Right atrium auricular region (tissue), 2 donors: ENCODE data around the gene TMEM272. TPM values are rescaled to one million over a fixed set of nuclear protein-coding genes. Genes with fewer than 3 reads are reported as not detected.
A peak's percentile ranks its signal among the peaks of the same experiment; 100 is the strongest.

Experiments used
- DNase-seq: peaks from one replicate; pipeline ENCODE4 v3.0.0-alpha.2; 2019; ENCODE audit warnings: low spot score
- H3K27ac ChIP-seq, 2 donors: fragments of 200-600 bp; sonication (generic); 1 replicate in 1 of 2; 2 replicates in 1 of 2; pipeline ENCODE4 v1.5.1; 2016 to 2019
- H3K27me3 ChIP-seq, 2 donors: fragments of 200-600 bp; sonication (generic); one replicate each; pipeline versions ENCODE4 v1.5.1 to v1.6.0; 2017 to 2019
- H3K36me3 ChIP-seq: fragments of 200-600 bp; sonication (generic); one replicate; pipeline ENCODE4 v1.5.1; 2016
- H3K4me1 ChIP-seq, 2 donors: fragments of 200-600 bp; sonication (generic); one replicate each; pipeline versions ENCODE4 v1.5.1 to v1.6.0; 2017 to 2019
- H3K4me3 ChIP-seq, 2 donors: fragments of 200-600 bp; sonication (generic); 1 replicate in 1 of 2; 2 replicates in 1 of 2; pipeline ENCODE4 v1.5.1; 2017 to 2019; ENCODE audit warnings: mild to moderate bottlenecking in 1 of 2, moderate library complexity in 1 of 2
- H3K9me3 ChIP-seq, 2 donors: fragments of 200-600 bp; sonication (generic); one replicate each; pipeline ENCODE4 v1.5.1; 2019
- CTCF ChIP-seq, 2 donors: fragments of 200-600 bp; sonication (generic); IDR thresholded peaks; one replicate each; pipeline ENCODE4 v1.5.1; 2019; ENCODE audit warnings: antibody characterized with exemption in 2 of 2
- total RNA-seq, 2 donors: library from RNA; depleted of rRNA; stranded (reverse); fragments of >200 nt; gene quantifications; one replicate each; pipeline ENCODE4 v1.1.0, GENCODE V29; 2016

Gene TMEM272
- total RNA-seq, 2 donors from 2014 or later, result 0.74 to 1.1 TPM

- TF ChIP-seq CTCF (IDR thresholded peaks at IDR 0.05), result peak in 1 of 2 donors; percentile 39
- no peak for DNase-seq
- Histone ChIP-seq H3K4me1 (peaks cover 0 to 11% of the 10 kb centered on the region in 2 donors), H3K27me3 (no peaks in the 10 kb centered on the region), H3K27ac (no peak overlapping the region), H3K4me3 (no peak overlapping the region), H3K9me3 (no peaks in the 10 kb centered on the region), H3K36me3 (no peaks in the 10 kb centered on the region)
Measured at GRCh38 chr13:51781246-51782022, 63.5 kb downstream of the TMEM272 start.

GRCh38 chr13:51780099-51780498, 64.9 kb downstream of the TMEM272 start:
- Histone ChIP-seq H3K9me3 (no peaks in the 10 kb centered on the region), H3K4me3 (no peak overlapping the region), H3K27ac (no peak overlapping the region), H3K36me3 (no peaks in the 10 kb centered on the region), H3K4me1 (no peaks in the 10 kb centered on the region), H3K27me3 (no peaks in the 10 kb centered on the region)
- no peak for DNase-seq
- TF ChIP-seq CTCF (IDR thresholded peaks at IDR 0.05), result no peak

- Histone ChIP-seq H3K9me3 (no peaks in the 10 kb centered on the region), H3K27me3 (no peaks in the 10 kb centered on the region), H3K27ac (no peak overlapping the region), H3K4me1 (no peaks in the 10 kb centered on the region), H3K4me3 (no peak overlapping the region), H3K36me3 (no peaks in the 10 kb centered on the region)
- no peak for DNase-seq
- TF ChIP-seq CTCF (IDR thresholded peaks at IDR 0.05), result no peak
Measured at GRCh38 chr13:51778392-51778791, 66.6 kb downstream of the TMEM272 start.

- no peak overlapping the region for H3K27ac ChIP-seq
- TF ChIP-seq CTCF (IDR thresholded peaks at IDR 0.05), result no peak
- H3K27me3 ChIP-seq, result no peaks in the 10 kb centered on the region
- H3K9me3 ChIP-seq, result no peaks in the 10 kb centered on the region
- H3K4me1 ChIP-seq, result no peaks in the 10 kb centered on the region
- no peak overlapping the region for H3K4me3 ChIP-seq
- DNase-seq, result no peak
- H3K36me3 ChIP-seq, result no peaks in the 10 kb centered on the region
Measured at GRCh38 chr13:51777921-51778320, 67.1 kb downstream of the TMEM272 start.

- peaks cover 0 to 9% of the 10 kb centered on the region in 2 donors for H3K4me1 ChIP-seq
- H3K4me3 ChIP-seq, result no peak overlapping the region
- H3K27ac ChIP-seq, result no peak overlapping the region
- no peaks in the 10 kb centered on the region for H3K36me3 ChIP-seq
- no peaks in the 10 kb centered on the region for H3K27me3 ChIP-seq
- no peak for DNase-seq
- no peaks in the 10 kb centered on the region for H3K9me3 ChIP-seq
- TF ChIP-seq CTCF (IDR thresholded peaks at IDR 0.05), result no peak
Measured at GRCh38 chr13:51776179-51776578, 68.8 kb downstream of the TMEM272 start.

- Histone ChIP-seq H3K4me3 (no peak overlapping the region), H3K36me3 (no peaks in the 10 kb centered on the region), H3K27me3 (no peaks in the 10 kb centered on the region), H3K27ac (no peak overlapping the region), H3K4me1 (peaks cover 0 to 35% of the 10 kb centered on the region in 2 donors), H3K9me3 (no peaks in the 10 kb centered on the region)
- TF ChIP-seq CTCF (IDR thresholded peaks at IDR 0.05), result no peak
- peak; percentile 51 for DNase-seq
Measured at GRCh38 chr13:51773515-51773914, 71.5 kb downstream of the TMEM272 start.
